OCI-LY1 (cell line): ENCODE measurements around the gene RMI2.

Source experiments
- EZH2 ChIP-seq: fragments of 200-600 bp; sonication (generic), shearing (Covaris generic); IDR thresholded peaks from 2 replicates; pipeline ENCODE4 v1.8.0; 2017; ENCODE audit warnings: borderline replicate concordance, mixed run types, mild to moderate bottlenecking, antibody characterized with exemption, low read length, moderate library complexity, mixed read lengths
- TF ChIP-seq, protein P1 (sequence below): fragments of 200-600 bp; sonication (generic), shearing (Covaris generic); IDR thresholded peaks from 2 replicates; pipeline ENCODE4 v1.5.1; 2017; ENCODE audit warnings: mild to moderate bottlenecking, antibody characterized with exemption, low read length, moderate library complexity, mixed read lengths

DNA sequence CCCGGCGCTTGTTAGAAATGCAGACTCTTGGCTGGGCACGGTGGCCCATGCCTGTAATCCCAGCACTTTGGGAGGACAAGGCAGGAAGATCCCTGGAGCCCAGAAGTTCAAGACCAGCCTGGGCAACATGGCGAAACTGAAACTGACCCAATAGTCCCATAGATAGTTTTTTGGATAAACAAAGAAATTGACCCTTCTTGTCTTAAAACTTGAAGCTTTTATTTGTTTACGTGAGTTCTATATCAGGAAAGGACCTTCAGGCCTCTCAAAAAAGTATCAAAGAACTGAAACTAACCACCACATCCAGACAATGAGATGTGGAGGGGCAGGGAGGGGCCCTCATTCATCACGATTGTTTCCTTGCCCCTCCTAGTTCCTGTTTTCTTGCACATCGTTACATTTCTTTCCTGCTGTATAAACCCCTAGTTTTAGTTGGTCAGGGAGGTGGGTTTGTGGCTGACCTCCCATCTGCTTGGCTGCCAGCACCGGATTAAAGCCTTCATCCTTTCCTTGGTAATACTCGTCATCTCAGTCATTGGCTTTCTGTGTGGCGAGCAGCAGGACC lies 34.2 kb upstream of the RMI2 start:
- TF ChIP-seq, protein P1, sequence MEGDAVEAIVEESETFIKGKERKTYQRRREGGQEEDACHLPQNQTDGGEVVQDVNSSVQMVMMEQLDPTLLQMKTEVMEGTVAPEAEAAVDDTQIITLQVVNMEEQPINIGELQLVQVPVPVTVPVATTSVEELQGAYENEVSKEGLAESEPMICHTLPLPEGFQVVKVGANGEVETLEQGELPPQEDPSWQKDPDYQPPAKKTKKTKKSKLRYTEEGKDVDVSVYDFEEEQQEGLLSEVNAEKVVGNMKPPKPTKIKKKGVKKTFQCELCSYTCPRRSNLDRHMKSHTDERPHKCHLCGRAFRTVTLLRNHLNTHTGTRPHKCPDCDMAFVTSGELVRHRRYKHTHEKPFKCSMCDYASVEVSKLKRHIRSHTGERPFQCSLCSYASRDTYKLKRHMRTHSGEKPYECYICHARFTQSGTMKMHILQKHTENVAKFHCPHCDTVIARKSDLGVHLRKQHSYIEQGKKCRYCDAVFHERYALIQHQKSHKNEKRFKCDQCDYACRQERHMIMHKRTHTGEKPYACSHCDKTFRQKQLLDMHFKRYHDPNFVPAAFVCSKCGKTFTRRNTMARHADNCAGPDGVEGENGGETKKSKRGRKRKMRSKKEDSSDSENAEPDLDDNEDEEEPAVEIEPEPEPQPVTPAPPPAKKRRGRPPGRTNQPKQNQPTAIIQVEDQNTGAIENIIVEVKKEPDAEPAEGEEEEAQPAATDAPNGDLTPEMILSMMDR, result no peak
- TF ChIP-seq EZH2, result no peak
